NCI-H1105 (cell line): Measurements from ENCODE around the gene MATCAP1.

Experiments
- DNase-seq: peaks from one replicate; lab custom pipeline; 2025; lab: John Stamatoyannopoulos, UW

MATCAP1 gene

GRCh38 chr16:67190448-67191399 is 7.0 kb upstream of the MATCAP1 start:
- no peak for DNase-seq

GRCh38 chr16:67190041-67190440 is 6.3 kb upstream of the MATCAP1 start, which contains the start of gene EXOC3L1:
EXOC3L1 (minus strand) TSS chr16:67190136; CDS start chr16:67189676, 460 bp downstream.
- no peak for DNase-seq

GRCh38 chr16:67188798-67189197 is 5.0 kb upstream of the MATCAP1 start:
- DNase-seq, result no peak

GRCh38 chr16:67188323-67188722 is 4.6 kb upstream of the MATCAP1 start:
- DNase-seq, result no peak

GRCh38 chr16:67187175-67187890 is 3.6 kb upstream of the MATCAP1 start:
- no peak for DNase-seq

GRCh38 chr16:67186550-67186950 is 2.8 kb upstream of the MATCAP1 start:
- DNase-seq, result no peak

- no peak for DNase-seq
Observed at GRCh38 chr16:67185651-67186134, 1.9 kb upstream of the MATCAP1 start.

- peak; percentile 36 for DNase-seq
Observed at GRCh38 chr16:67184995-67185650, 1.4 kb upstream of the MATCAP1 start.

GRCh38 chr16:67184453-67184994 is 761 bp upstream of the MATCAP1 start:
- DNase-seq, result no peak

GRCh38 chr16:67183284-67183626 is 508 bp downstream of the MATCAP1 start:
- no peak for DNase-seq

GRCh38 chr16:67182288-67182687 is 1.5 kb downstream of the MATCAP1 start:
- DNase-seq, result no peak

- no peak for DNase-seq
Observed at GRCh38 chr16:67181346-67181745, 2.4 kb downstream of the MATCAP1 start.

- DNase-seq, result no peak
Observed at GRCh38 chr16:67180166-67180565, 3.6 kb downstream of the MATCAP1 start.

GRCh38 chr16:67179421-67180080 is 4.2 kb downstream of the MATCAP1 start:
- DNase-seq, result no peak

GRCh38 chr16:67177743-67178699 is 5.7 kb downstream of the MATCAP1 start:
- DNase-seq, result peak; percentile 85

- no peak for DNase-seq
Observed at GRCh38 chr16:67176662-67177061, 7.1 kb downstream of the MATCAP1 start.

GRCh38 chr16:67174706-67175231 is 9.0 kb downstream of the MATCAP1 start:
- DNase-seq, result no peak

GRCh38 chr16:67173808-67174705 is 9.7 kb downstream of the MATCAP1 start:
- peak; percentile 61 for DNase-seq

GRCh38 chr16:67173323-67173722 is 10.4 kb downstream of the MATCAP1 start:
- no peak for DNase-seq
